ENCODE data around the gene ZBTB46.
"Not testable (repeated sequence)": the region's sequence is repeated elsewhere in the genome, so short reads cannot be mapped to it uniquely, and the experiment has no call there.

Gene ZBTB46

DNA sequence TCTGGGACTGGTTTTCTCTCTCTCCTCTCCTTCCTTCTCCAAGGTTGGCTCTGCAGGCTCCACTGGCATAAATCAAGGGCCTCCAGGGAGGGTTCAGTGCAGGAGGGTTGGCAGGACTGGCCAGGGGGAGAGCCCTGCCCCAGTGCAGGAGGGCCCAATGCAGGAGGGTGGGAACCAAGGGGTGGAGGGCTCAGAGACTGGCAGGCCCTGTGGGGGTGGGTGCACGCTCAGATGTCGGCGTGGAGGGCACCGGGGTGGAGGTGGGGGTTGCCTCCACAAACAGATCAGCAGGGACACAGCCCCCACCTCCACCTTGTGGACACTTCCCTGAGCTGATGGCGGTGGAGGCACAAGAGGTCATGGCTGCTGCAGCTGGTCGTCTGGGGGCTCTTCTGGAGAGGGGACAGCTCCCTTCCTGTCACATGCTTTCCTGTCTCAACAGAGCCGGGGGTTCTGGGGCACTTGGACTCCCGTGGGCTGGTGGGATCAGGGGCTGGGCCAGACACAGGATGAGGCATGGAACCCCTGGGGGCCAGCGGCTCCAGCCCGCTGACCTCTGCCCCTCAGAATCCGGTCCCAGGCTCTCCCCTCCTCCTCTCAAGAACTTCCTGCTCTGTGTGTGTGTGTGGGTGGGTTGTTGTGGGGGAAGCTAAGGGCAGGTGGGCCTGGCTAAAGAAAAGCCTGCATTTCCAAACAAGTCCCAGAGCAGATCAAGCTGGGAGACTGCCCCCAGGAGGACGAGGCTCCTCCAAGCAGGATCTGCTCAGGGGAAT lies 27.5 kb upstream of the ZBTB46 start:
- DNase-seq, result no peak

DNA sequence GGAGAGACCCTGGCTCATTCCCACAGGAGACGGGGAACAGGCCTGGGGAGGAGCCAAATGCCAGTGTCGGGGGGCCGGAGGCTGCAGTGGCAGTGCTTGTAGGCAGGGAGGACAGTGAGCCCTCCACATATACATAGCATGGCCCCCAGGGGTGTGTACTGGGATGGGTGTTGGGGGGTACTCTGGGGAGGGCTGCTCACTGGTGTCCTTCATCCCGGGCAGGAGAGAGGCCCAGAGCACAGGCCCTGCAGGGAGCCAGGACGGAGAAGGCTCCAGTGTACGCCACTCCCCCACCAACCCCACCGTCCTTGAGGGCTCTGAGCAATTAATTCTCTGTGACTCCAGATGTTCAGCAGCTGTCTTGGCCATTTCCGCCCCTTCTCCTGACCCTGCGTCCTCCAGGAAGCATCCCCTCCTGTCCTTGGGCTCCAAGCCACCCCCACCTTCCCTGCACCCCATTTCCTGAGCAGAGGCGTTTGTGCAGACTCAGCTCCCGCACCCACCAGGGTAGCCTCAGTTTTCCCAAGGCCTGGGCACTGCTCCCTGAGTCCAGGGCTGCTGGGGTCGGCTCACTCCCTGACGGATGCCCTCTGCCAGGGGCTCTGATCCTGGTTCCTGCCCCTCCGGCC lies 26.8 kb upstream of the ZBTB46 start:
- DNase-seq, result no peak

DNA sequence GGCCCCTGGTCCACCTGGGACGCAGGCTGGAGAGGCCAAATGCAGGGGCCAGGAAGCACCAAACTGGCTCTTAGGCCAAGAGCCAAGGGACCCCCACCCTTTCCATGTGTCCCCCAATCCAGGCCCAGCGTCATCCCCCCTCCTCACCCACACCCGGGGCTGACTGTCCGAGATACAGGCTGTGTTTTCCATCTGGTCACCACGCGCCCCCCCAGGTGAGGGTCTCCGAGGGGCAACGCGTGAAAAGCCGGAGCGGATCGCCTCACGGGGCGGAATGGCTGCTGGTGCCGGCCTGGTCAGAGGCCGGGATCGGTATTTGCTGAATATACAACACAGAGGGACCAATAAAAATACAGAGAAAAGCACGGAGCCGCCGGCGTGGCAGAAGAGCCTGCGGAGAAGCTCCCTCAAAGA lies 25.0 kb upstream of the ZBTB46 start:
- DNase-seq, result no peak

DNA sequence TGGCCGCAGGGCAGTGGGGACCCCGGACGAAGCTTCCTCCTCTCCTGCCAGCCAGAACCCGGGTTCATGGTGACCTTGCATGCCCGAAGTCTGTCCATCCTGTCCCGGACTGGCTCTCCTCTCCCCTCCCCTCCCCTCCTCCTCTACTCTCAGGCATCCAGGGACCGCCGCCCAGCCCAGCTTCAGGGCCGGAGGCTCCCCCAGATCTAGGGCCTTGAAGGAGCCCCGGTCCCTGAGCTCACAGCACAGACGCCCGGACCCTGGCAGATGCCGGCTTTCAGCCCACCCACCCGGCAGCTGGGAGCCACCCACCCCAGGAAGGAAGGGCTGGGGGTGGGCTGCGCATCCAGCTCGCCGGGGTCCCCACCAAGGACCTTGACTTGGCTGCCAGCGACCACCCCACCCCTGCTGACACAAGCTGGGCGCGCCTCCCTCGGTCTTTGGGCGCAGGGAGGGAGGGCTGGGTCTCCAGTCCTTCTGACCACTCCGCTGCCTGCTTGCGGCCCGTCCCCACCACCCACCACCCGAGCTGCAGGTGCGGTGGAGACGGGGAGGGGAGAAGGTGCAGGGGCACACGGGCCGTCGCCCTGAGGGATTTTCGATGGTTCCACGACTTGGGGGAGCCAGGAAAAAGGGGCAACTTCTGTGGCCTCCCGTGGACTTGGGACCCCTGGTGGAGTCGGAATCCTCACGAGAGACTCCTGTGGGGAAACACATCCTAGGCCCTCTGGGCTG lies 24.5 kb upstream of the ZBTB46 start:
- no peak for DNase-seq

DNA sequence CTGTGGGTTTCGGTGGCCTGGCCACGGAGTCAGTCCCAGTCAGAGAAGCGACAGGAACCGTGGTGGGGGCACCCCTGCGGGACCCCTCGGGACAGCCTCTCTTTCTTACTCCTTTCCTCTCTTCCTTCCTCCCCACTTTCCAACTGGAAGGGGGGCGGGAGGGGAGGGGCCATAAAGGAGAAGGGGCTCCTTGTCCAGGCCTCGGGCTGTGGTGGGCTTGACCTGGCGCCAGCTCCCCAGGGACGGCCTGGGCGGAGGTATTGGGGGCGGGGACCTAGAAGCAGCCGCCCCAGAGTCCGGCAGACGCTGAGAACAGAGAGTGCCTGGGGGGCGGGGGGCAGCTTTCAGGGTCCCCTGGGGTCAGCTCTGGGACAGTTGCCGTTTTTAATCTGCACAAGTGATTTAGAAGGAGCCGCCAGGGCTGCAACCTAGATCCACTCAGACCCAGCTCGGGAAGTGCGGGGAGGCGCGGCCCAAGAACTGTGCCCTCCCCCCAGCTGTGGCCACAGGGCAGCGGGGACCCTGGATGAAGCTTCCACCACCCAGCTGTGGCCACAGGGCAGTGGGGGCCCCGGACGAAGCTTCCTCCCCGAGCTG lies 23.8 kb upstream of the ZBTB46 start:
- no peak for DNase-seq

DNA sequence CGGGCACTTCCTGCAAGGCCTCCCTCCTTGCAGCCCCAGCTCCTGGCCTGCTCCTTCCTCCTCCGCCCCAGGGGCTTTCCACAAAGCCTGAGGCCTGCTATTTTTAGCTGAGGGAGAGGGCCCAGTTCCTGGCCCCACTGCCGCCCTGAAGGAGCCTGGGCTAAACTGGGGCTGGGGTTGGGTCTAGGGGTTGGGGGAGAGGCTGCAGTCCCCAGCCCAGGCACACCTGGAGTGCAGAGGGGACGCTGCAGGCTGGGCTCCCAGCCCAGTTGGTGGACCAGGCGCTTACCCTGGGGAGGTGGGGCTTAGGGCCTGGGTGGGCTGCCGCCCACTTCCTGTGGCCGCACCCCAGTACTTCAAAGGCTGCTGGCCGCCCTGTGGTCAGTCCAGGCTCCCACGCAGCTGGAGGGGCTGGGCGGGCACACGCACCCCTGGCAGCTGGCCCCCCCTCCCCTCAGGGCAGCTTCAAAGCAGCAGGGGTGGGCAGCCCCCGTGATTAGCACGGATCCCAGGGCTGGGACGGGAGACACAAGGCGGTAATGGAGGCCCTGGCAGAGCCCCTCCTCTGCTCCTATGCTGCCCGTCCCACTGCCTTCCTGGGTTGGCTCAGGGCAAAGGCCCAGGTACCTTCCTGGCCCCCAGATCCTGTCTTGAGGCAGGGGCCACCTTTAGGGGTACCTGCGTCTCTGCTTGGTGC lies 23.2 kb upstream of the ZBTB46 start:
- DNase-seq, result no peak

DNA sequence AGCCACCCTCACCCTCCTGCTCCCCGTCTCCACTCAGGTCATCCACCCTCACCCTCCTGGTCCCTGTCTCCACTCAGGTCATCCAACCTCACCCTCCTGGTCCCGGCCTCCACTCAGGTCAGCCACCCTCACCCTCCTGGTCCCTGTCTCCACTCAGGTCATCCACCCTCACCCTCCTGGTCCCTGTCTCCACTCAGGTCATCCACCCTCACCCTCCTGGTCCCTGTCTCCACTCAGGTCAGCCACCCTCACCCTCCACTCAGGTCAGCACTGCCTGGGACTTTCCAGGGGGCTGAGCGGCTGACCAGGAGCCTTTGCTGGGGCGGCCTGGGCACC lies 22.6 kb upstream of the ZBTB46 start:
- DNase-seq, result not testable (repeated sequence)

DNA sequence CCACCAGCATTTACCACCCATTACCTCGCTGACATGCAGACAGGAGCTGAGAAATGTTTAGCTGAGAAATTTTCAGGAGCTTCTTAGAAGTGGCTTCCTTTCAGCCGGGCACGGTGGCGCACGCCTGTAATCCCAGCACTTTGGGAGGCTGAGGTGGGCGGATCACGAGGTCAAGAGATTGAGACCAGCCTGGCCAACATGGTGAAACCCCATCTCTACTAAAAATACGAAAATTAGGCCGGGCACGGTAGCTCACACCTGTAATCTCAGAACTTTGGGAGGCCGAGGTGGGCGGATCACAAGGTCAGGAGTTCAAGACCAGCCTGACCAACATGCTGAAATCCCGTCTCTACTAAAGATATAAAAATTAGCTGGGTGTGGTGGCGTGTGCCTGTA lies 20.5 kb upstream of the ZBTB46 start:
- not testable (repeated sequence) for DNase-seq

DNA sequence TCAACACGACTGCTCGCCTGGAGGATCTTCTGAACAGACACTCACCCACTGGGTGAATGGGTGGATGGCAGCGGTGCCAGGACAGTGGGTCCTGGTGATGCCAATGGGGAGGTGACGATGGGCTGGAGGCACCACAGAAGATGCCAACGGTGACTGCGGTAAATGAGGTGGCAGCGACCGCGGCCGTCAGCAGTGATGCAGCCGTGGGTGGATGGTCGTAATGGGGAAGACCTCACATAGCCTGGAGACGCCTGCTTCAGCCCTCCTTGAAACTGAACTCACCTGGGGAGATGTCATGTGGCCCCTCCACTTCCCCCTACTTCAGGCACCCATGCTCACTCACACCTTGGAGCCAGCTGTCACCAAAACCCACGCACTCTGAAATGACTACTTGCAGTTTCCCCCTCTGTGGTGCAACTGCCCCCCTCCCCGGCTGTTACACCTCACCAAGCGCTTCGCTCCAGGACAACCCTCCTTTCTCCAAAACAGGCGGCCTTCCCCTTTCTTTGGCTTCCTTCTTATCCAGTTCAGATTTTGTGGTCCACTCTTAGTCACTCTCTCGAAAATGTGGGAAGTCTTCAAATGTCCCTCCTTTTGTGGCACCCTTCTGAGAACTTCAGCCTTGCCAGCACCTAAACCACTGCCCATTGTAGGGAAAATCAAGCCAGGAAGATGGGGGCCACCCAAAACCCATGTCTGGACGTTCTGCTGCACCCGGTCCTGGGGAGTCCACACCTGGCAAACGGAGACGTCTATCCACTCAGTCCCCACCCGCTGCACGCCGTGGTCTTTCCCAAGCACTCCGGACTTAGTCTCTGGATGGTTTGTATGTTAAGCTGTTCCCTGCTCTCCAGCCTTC lies 19.9 kb upstream of the ZBTB46 start:
- DNase-seq, result no peak

DNA sequence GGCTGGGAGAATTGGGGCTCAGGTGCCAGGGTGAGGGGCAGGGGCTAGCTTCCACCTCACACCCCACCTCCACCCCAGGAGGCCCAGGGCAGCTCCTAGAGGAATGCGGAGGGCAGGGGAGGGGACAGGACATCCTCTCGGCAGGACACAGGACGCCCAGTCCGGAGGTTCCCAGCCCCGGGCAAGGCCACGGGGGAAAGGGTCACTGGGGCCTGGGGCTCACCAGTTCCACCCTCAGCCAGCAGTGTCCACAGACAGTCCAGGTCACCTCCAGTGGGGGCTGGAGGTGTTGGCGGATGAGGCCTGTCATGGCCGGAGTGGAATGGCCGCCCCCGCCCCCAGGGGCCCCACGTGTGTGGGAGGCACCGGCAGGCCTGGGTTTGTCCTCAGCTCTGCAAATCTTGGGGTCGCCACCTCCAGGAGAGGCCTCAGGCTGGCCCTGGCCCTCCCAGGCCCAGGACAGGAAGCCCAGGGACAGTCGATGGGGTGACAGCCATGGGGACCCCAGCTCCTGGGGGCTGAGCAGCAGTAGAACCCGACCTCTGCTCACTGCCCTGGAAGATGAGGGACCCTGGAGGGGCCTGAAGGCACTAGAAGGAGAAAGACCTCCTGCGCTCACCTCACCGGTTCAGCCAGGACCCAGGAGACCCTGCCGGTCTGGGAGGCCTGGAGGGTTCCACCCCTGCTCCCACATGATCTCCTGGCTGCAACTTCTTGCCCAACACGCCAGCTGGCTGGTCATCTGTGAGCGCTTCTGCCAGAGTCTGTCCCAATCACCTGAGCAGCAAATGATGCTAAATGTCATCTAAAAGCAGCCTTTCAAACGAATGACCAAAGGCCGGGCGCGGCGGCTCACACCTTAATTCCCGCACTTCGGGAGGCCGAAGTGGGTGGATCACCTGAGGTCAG lies 17.2 kb upstream of the ZBTB46 start:
- no peak for DNase-seq

DNA sequence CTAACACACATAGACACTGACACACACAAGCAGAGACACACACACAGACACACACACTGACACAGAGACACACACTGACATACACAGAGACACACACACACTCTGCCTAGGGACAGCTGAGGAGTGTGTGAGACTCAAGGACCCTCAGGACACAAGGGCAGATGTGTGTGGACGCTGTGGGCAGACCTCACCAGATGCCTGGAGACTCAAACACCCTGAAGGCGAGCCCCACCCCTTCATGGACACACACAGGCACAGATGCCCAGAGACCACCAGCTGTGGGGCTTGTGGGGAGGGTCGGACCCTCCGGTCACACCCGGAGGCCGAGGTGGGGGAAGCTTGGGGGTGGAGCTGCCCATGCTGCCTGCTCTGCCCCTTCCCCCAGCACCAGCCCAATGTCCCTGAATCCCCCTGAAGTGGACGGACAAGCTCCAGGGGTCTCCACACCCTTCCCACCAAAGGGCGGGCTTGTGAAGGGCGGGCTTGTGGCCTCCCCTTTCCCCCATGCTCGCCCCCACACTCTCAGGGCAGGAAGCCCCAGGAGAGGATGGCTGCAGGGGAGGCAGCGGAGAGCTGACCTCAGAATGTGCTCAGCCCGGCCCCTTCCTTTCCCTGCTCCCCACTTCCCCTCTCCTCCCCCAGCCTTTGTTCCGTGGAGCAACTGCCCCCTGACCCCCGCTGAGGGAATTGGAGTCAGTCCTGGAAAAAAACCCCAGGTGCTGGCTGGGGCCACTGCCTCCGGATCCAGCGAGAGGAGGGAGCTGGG lies 16.4 kb upstream of the ZBTB46 start:
- DNase-seq, result no peak

DNA sequence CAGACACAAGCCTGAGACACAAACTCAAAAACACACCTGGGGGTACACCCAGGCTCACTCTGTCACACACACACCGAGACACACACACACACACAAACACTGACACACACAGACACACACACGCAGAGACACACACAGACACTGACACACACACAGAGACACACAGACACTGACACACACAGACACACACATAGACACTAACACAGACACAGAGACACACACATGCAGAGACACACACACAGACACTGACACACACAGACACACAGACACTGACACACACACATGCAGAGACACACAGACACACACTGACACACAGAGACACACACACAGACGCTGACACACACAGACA lies 15.8 kb upstream of the ZBTB46 start:
- DNase-seq, result no peak

DNA sequence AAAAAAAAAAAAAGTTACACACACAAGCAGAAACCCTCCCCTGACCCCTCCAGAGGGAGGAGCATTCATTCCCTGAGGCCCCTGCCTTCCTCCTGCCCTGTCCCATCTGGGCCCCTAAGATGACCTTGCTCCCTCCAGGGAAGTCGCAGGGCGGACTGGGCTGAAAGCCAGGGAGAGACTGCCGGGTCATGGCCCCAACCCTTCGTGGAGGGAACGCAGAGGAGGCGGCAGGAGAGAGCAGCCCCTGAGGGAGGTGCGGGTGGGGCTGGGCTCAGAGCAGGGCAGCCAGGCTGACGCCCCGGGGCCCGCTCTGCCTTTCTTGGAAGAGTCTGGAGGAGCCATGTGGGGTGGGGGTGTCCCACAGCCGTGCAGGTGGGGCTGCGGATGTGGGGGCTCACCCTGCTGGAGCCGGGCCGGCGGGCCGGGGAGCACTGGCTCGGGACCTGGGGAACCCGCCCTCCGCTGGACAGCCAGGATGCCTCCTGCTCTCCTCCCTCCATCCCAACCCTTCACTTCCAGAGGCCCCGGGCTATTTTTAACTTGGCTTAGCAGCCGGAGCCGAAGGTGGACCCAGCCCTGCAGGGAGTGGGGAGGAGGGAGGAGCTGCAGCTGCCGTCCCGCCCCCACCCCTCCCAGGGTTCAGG lies 15.2 kb upstream of the ZBTB46 start:
- no peak for DNase-seq

DNA sequence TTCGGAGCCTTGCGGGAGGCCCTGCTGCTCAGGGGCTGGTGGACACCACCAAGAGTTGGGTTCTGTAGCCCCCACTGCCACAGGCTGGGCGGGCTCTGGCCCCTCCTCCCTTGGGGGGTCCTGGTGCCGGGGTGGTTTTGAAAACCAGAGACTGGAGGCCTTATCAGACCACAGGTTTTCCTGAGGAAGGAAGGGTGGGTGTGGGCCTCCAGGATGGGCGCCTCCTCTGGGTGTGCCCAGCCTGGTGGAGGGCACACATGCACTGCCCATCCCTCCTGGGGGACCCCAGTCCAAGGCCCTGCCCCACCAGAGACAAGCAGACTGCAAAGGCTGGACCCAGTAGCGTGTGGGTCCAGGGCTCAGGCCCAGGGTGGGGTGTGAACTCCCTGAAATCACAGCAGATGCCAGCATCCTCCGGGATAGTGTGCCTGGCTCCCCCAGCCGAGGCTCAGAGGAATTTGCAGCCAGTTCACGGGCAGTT lies 13.5 kb upstream of the ZBTB46 start:
- DNase-seq, result no peak

DNA sequence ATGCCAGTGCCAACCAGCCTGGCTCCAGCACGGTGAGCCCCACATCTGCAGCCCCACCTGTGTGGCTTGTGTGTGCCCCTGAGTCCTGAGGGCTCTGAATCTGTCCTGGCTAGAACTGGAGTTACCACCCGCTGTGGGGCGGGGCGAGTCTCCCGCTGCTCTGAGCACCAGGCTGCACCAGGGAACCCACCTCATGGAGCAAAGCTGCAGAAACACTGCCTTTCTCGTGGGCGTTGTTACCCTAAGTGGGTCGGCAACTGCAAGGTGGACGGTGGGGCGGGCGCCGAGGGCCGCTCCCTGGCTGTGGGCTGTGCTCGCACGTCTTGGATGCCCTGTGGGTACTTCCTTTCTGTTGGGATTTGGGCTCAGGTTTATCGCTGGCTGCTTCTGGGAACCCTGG lies 12.7 kb upstream of the ZBTB46 start:
- no peak for DNase-seq

DNA sequence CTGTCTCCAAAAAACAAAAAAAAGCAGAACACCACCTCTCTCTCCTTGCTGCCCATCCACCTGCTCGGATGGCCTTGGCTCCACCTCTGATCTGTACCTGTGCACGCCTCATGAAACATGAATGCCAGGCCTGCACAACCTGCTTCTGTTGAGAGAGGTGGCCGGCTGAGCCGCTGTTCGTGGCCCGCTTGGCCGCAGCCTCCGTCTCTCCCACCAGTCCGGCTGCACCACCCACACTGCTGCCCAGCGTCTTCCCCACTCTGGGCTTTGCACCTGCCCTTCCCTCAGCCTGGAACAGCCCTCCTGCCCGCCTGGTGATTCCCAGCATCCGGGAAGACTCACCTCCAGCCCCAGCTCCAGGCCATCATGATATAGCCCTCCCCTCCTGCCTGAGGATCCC lies 12.2 kb upstream of the ZBTB46 start:
- DNase-seq, result no peak

DNA sequence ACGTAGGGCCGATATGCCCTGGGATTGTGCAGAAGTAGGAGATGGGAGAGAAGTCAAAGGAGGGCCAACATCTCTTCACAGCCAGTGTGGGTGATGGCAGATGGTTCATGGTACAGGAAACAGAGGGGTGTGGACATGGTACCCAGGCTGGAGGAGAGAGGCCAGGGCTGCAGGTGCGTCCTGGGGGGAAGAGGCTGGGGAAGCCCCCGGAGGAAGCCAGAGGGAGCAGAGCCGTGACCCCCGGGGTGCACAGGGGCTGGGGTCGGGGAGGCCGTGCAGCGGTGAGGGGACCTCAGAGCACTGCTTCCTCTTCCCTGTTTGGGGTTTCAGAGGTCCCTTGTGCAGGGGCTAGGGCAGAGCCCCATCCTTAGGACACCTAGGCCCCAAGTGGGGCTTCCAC lies 11.2 kb upstream of the ZBTB46 start:
- DNase-seq, result no peak

DNA sequence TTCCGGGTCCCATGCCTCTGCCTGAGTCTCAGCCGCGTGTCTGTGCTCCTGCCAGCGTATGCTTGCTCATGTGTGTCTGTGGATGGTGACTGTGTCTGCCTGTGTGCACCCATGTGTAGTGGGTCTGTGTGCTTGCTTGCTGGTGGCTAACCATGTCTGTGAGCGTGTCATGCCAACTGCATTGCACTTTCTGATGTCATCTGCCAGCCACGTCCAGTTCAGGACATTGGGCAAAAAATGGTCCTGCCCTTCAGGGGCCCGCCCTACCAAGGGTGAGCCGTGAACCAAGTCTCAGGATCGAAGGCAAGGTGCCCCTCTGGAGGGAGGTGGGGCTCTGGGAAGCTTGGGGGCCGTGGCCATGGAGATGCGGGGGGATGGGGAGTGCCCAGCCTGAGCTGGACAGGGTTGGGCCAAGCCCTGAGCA lies 9.4 kb upstream of the ZBTB46 start:
- DNase-seq, result no peak

DNA sequence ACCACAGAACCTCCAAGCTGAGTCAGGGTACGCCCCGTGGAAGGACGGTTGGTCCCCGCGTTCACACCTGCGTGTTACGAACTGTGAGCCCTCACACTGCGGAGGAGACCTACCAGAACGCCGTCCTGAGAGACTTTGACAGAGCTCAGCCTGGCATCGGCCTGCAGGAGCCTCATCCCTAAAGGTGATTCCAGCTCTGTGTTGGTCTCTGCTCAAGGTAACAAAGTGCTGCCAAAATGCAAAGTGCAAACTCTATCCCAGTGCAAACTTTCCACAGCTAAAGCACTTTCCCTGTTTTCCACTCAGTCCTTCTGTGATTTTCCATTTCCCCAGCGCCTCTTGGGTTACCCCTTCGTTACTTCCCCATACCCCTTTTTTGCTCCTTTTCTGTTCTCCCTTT lies 8.6 kb upstream of the ZBTB46 start:
- DNase-seq, result no peak

DNA sequence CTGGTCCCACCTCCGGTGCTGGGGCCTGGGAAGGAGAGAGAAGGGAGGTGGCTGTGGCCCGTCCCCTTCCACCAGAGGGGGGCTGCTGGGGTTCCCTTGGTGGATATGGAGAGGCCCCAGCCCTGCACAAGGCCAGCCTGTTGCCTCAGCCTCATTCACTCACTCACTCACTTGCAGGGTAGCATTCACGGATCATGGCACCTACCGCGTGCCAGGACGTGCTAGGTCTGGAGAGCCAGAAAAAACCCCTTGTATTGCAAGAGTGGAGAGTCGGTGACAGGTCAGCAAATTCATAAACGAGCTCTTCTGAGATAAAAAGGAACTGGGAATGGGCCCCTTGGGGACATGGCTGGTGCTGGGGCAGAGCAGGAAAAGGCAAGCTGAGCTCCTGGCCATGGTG lies 6.4 kb upstream of the ZBTB46 start:
- no peak for DNase-seq
